ENCODE results near the gene TMEM218.

GRCh38 chr11:125049164-125049792 is 62.1 kb downstream of the TMEM218 start:
- TF ChIP-seq CTCF (IDR thresholded peaks at IDR 0.05) (no peak), POLR2A (IDR thresholded peaks at IDR 0.05) (no peak)

All from stomach (tissue), 4 donors.